Psoas muscle (tissue), 8 donors: ENCODE results near the gene COL18A1. TPM values are rescaled to one million over a fixed set of nuclear protein-coding genes. Genes with fewer than 3 reads are reported as not detected.

Experiments
- ATAC-seq, 4 donors: fragments of 200-7000 bp; cut with Tn5 transposase; one replicate each; pipeline ENCODE4 v1.9.1; 2020; ENCODE audit warnings: moderate library complexity in 3 of 4, mild to moderate bottlenecking in 2 of 4
- DNase-seq, 2 donors: peaks; one replicate each; pipeline ENCODE4 v3.0.0-alpha.2; 2020
- H3K27ac ChIP-seq: fragments of 200-600 bp; one replicate; pipeline ENCODE4 v1.8.0; 2022
- H3K27me3 ChIP-seq, 3 donors: fragments of 200-600 bp in 1 of 3; one replicate each; pipeline versions ENCODE4 v1.6.1 to v1.8.0; 2013 to 2022; ENCODE audit warnings: low read length in 2 of 3, mild to moderate bottlenecking in 2 of 3, moderate library complexity in 1 of 3; ENCODE audit not compliant: insufficient read depth in 3 of 3
- H3K36me3 ChIP-seq, 2 donors: fragments of 200-600 bp in 1 of 2; one replicate each; pipeline versions ENCODE4 v1.6.1 to v1.8.0; 2013 to 2022; ENCODE audit warnings: low read depth in 1 of 2, mild to moderate bottlenecking in 1 of 2, moderate library complexity in 1 of 2; ENCODE audit not compliant: insufficient read depth in 1 of 2
- H3K4me1 ChIP-seq: fragments of 200-600 bp; one replicate; pipeline ENCODE4 v1.8.0; 2022
- H3K4me3 ChIP-seq: fragments of 200-600 bp; one replicate; pipeline ENCODE4 v1.8.0; 2022; ENCODE audit warnings: mild to moderate bottlenecking
- H3K9me3 ChIP-seq: fragments of 200-600 bp; one replicate; pipeline ENCODE4 v1.8.0; 2022
- CTCF ChIP-seq: fragments of 200-600 bp; IDR thresholded peaks from one replicate; pipeline ENCODE4 v1.8.0; 2022; ENCODE audit warnings: antibody characterized with exemption
- WGBS, 3 donors: extraction: QIAGEN DNeasy Blood & Tissue Kit; methylation state at CpG; one replicate each; pipeline versions ENCODE4 v1.1.6 to v1.1.7; 2013; 5-methylcytosine and 5-hydroxymethylcytosine counted together
- intact Hi-C, 2 donors: fragments of 100-400 bp; cut with DNase I; formaldehyde crosslinking; loops; one replicate each; pipeline versions ENCODE4 v1.11.0 to v1.14.2; 2022
- polyA plus RNA-seq, 3 donors: library from polyadenylated mRNA; stranded (reverse); fragments of 200-250 nt; gene quantifications; one replicate each; pipeline ENCODE4 v1.2.3, GENCODE V29; 2013
- total RNA-seq, 4 donors: library from RNA; stranded (reverse); fragmentation: NEBNext Ultra II Directional in 2 of 4; extraction: Animal tissue kit (Norgen Biotek cat#: 25700) in 2 of 4; gene quantifications; one replicate each; pipeline versions ENCODE4 v1.2.1 to v1.2.4, GENCODE V29; 2021 to 2023
- donor health status: healthy with polysubstance abuse.
- donor health status: DM: no; HTN: no; CAD: no; lungs with moderate emphysema.
- donor health status: Bipolar disorder and iron deficiency.
- donor health status: healthy.
- donor health status: DM: yes; HTN: yes; CAD: no.
- donor health status: DM: no; HTN: no; CAD: no.
- donor health status: DM: no; HTN: no; CAD: no.
- donor health status: DM: yes; HTN: yes; CAD: no.

The COL18A1 gene
- total and polyA plus RNA-seq, 7 donors = 4.8 to 25.3 (median 12.1) TPM

GRCh38 chr21:45518742-45519141, 113.8 kb downstream of the COL18A1 start:
- ATAC-seq (no peak), DNase-seq (no peak)
- Histone ChIP-seq H3K27me3 (no peaks in the 10 kb centered on the region), H3K9me3 (peaks cover 33% of the 10 kb centered on the region), H3K36me3 (peaks cover 0 to 3% of the 10 kb centered on the region in 2 donors), H3K4me3 (no peak overlapping the region), H3K27ac (no peak overlapping the region), H3K4me1 (no peaks in the 10 kb centered on the region)
- intact Hi-C loops = no loop called here
- TF ChIP-seq CTCF = no peak
- 88 to 91% (median 89%) methylated on average over 2 of the region's 2 CpGs for WGBS, 3 donors

GRCh38 chr21:45519182-45519581, 114.2 kb downstream of the COL18A1 start:
- peaks cover 33% of the 10 kb centered on the region for H3K9me3 ChIP-seq
- 94 to 98% (median 95%) methylated on average over 4 of the region's 4 CpGs for WGBS, 3 donors

GRCh38 chr21:45521241-45521640, 116.3 kb downstream of the COL18A1 start:
- peaks cover 0 to 3% of the 10 kb centered on the region in 2 donors for H3K36me3 ChIP-seq
- no peak overlapping the region for H3K4me3 ChIP-seq
- no peak overlapping the region for H3K27ac ChIP-seq
- peaks cover 33% of the 10 kb centered on the region for H3K9me3 ChIP-seq
- WGBS, 3 donors = 97 to 100% (median 99%) methylated on average over 2 of the region's 2 CpGs
- DNase-seq = no peak
- H3K4me1 ChIP-seq = no peaks in the 10 kb centered on the region
- ATAC-seq = no peak
- intact Hi-C loops = no loop called here
- no peak for TF ChIP-seq CTCF
- H3K27me3 ChIP-seq = no peaks in the 10 kb centered on the region

More at GRCh38 chr21:45519182-45519581, 114.2 kb downstream of the COL18A1 start:
- Histone ChIP-seq H3K27me3 (no peaks in the 10 kb centered on the region), H3K27ac (no peak overlapping the region), H3K36me3 (peaks cover 0 to 3% of the 10 kb centered on the region in 2 donors), H3K4me3 (no peak overlapping the region), H3K4me1 (no peaks in the 10 kb centered on the region)
- ATAC-seq (no peak), DNase-seq (no peak)
- intact Hi-C loops = no loop called here
- TF ChIP-seq CTCF = no peak

GRCh38 chr21:45522381-45522780, 117.4 kb downstream of the COL18A1 start:
- no peak for TF ChIP-seq CTCF
- H3K4me1 ChIP-seq = no peaks in the 10 kb centered on the region
- intact Hi-C loops = no loop called here
- 96 to 99% (median 96%) methylated on average over 6 of the region's 6 CpGs for WGBS, 3 donors
- peaks cover 33% of the 10 kb centered on the region for H3K9me3 ChIP-seq
- DNase-seq (no peak), ATAC-seq (no peak)
- H3K36me3 ChIP-seq = peaks cover 0 to 3% of the 10 kb centered on the region in 2 donors
- no peak overlapping the region for H3K27ac ChIP-seq
- H3K4me3 ChIP-seq = no peak overlapping the region
- H3K27me3 ChIP-seq = no peaks in the 10 kb centered on the region

- WGBS, 3 donors = 79 to 95% (median 93%) methylated on average over 6 of the region's 6 CpGs
- Histone ChIP-seq H3K27me3 (no peaks in the 10 kb centered on the region), H3K36me3 (peaks cover 0 to 3% of the 10 kb centered on the region in 2 donors), H3K27ac (no peak overlapping the region), H3K4me3 (no peak overlapping the region), H3K4me1 (no peaks in the 10 kb centered on the region), H3K9me3 (peaks cover 32% of the 10 kb centered on the region)
- DNase-seq = peak in 1 of 2 donors; percentile 24
- no peak for ATAC-seq
- no peak for TF ChIP-seq CTCF
- intact Hi-C loops = no loop called here
These were observed 118.0 kb downstream of the COL18A1 start for GRCh38 chr21:45522986-45523385.
